PFSK-1 (cell line): ENCODE measurements around the gene THOC5.

Experiments used
- FOXP2 ChIP-seq: optimal IDR thresholded peaks from 2 replicates; pipeline ENCODE3; 2011; ENCODE audit warnings: borderline replicate concordance, control low read depth, inconsistent platforms; ENCODE audit not compliant: insufficient read depth; ENCODE audit errors: extremely low read length, extremely low read depth
- POLR2AphosphoS5 ChIP-seq: IDR thresholded peaks from 2 replicates; pipeline ENCODE4 v1.6.1; 2012; ENCODE audit warnings: low read depth, mild to moderate bottlenecking, control low read depth, low read length, moderate library complexity
- SIN3A ChIP-seq: IDR thresholded peaks from 2 replicates; pipeline ENCODE4 v1.6.1; 2012; ENCODE audit warnings: mild to moderate bottlenecking, low read length, moderate library complexity, borderline replicate concordance; ENCODE audit not compliant: insufficient read depth
- TAF1 ChIP-seq: IDR thresholded peaks from 2 replicates; pipeline ENCODE4 v1.6.1; 2012; ENCODE audit warnings: low read length, control low read depth, borderline replicate concordance; ENCODE audit not compliant: insufficient read depth
- TF ChIP-seq, protein P1 (sequence below), 2 experiments: IDR thresholded peaks; 2 replicates each; pipeline versions ENCODE4 v1.6.1 to v1.8.0; 2011 to 2012; ENCODE audit warnings: low read depth in 2 of 2, low read length in 2 of 2, control low read depth in 1 of 2, inconsistent platforms in 1 of 2, mild to moderate bottlenecking in 1 of 2, moderate library complexity in 1 of 2; ENCODE audit not compliant: insufficient read depth in 1 of 2

DNA sequence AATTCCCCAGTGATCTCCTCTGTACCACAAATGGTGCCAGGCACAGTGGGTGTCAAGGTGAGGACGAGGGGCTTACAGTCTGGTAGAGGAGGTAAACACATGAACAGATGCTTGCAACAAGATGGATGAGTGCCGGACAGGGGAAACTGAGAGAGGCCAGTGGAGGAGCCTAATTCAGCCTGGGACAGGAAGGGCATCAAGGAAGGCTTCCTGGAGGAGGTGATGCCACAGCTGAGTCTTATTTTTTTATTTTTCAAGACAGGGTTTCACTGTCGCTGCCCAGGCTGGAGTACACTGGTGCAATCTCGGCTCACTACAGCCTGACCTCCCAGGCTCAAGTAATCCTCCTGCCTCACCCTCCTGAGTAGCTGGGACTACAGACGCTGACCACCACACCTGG lies 92.3 kb downstream of the THOC5 start:
- no peak for TF ChIP-seq POLR2AphosphoS5
- no peak for TF ChIP-seq FOXP2
- TF ChIP-seq, protein P1, sequence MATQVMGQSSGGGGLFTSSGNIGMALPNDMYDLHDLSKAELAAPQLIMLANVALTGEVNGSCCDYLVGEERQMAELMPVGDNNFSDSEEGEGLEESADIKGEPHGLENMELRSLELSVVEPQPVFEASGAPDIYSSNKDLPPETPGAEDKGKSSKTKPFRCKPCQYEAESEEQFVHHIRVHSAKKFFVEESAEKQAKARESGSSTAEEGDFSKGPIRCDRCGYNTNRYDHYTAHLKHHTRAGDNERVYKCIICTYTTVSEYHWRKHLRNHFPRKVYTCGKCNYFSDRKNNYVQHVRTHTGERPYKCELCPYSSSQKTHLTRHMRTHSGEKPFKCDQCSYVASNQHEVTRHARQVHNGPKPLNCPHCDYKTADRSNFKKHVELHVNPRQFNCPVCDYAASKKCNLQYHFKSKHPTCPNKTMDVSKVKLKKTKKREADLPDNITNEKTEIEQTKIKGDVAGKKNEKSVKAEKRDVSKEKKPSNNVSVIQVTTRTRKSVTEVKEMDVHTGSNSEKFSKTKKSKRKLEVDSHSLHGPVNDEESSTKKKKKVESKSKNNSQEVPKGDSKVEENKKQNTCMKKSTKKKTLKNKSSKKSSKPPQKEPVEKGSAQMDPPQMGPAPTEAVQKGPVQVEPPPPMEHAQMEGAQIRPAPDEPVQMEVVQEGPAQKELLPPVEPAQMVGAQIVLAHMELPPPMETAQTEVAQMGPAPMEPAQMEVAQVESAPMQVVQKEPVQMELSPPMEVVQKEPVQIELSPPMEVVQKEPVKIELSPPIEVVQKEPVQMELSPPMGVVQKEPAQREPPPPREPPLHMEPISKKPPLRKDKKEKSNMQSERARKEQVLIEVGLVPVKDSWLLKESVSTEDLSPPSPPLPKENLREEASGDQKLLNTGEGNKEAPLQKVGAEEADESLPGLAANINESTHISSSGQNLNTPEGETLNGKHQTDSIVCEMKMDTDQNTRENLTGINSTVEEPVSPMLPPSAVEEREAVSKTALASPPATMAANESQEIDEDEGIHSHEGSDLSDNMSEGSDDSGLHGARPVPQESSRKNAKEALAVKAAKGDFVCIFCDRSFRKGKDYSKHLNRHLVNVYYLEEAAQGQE (IDR thresholded peaks at IDR 0.05; ENCODE audit: insufficient read depth in 1 of 2, low read depth in 2 of 2, low read length in 2 of 2): no peak
- no peak for TF ChIP-seq SIN3A
- TF ChIP-seq TAF1: no peak
